GM04503 (cell line): Measurements from ENCODE around the gene ZNRF1.
"Not testable (repeated sequence)": the region's sequence is repeated elsewhere in the genome, so short reads cannot be mapped to it uniquely, and the experiment has no call there.

Experiments
- DNase-seq: peaks from one replicate; pipeline ENCODE4 v3.0.0-alpha.2; 2012; ENCODE audit warnings: low read depth

Gene ZNRF1

GRCh38 chr16:75002474-75002873 is 3.6 kb downstream of the ZNRF1 start:
- no peak for DNase-seq

GRCh38 chr16:75003931-75004330 is 5.1 kb downstream of the ZNRF1 start:
- DNase-seq: no peak

- DNase-seq: no peak
These were observed 5.6 kb downstream of the ZNRF1 start for GRCh38 chr16:75004460-75004859.

- DNase-seq: no peak
These were observed 6.9 kb downstream of the ZNRF1 start for GRCh38 chr16:75005697-75006096.

- no peak for DNase-seq
These were observed 8.6 kb downstream of the ZNRF1 start for GRCh38 chr16:75007443-75007842.

GRCh38 chr16:75010427-75010826 is 11.6 kb downstream of the ZNRF1 start:
- no peak for DNase-seq

GRCh38 chr16:75011634-75012307 is 12.9 kb downstream of the ZNRF1 start:
- DNase-seq: peak; percentile 78

GRCh38 chr16:75012380-75013081 is 13.7 kb downstream of the ZNRF1 start:
- no peak for DNase-seq

GRCh38 chr16:75013123-75013522 is 14.3 kb downstream of the ZNRF1 start:
- not testable (repeated sequence) for DNase-seq

- no peak for DNase-seq
These were observed 15.5 kb downstream of the ZNRF1 start for GRCh38 chr16:75014318-75014717.

GRCh38 chr16:75016451-75017081 is 17.7 kb downstream of the ZNRF1 start:
- not testable (repeated sequence) for DNase-seq

GRCh38 chr16:75017670-75018525 is 19.1 kb downstream of the ZNRF1 start:
- no peak for DNase-seq

GRCh38 chr16:75019007-75019406 is 20.2 kb downstream of the ZNRF1 start:
- no peak for DNase-seq

GRCh38 chr16:75019586-75019985 is 20.8 kb downstream of the ZNRF1 start:
- no peak for DNase-seq

GRCh38 chr16:75021410-75021809 is 22.6 kb downstream of the ZNRF1 start:
- DNase-seq: no peak

GRCh38 chr16:75022567-75022966 is 23.7 kb downstream of the ZNRF1 start:
- DNase-seq: no peak

- DNase-seq: no peak
These were observed 24.2 kb downstream of the ZNRF1 start for GRCh38 chr16:75023009-75023408.

GRCh38 chr16:75024182-75024581 is 25.4 kb downstream of the ZNRF1 start:
- DNase-seq: no peak

- DNase-seq: no peak
These were observed 25.8 kb downstream of the ZNRF1 start for GRCh38 chr16:75024594-75024993.

GRCh38 chr16:75025761-75026160 is 26.9 kb downstream of the ZNRF1 start:
- no peak for DNase-seq

GRCh38 chr16:75026239-75026891 is 27.5 kb downstream of the ZNRF1 start:
- DNase-seq: peak; percentile 81

- no peak for DNase-seq
These were observed 28.1 kb downstream of the ZNRF1 start for GRCh38 chr16:75026892-75027391.
